ENCODE measurements around the gene SMAD6.

SMAD6 gene

GRCh38 chr15:66778314-66778665 is 76.3 kb downstream of the SMAD6 start:
- Histone ChIP-seq H2AFZ (ENCODE audit: low read length) (no peak overlapping the region), H3F3A (ENCODE audit: low read depth) (no peaks in the 10 kb centered on the region), H3K9me2 (replicated peaks; ENCODE audit: low read depth, low read length) (no peaks in the 10 kb centered on the region), H3K4me1 (ENCODE audit: insufficient read depth, low read length, poor library complexity, severe bottlenecking) (peaks cover 6% of the 10 kb centered on the region), H3K27me3 (ENCODE audit: insufficient read depth, low read length, poor library complexity, severe bottlenecking) (no peaks in the 10 kb centered on the region), H3K79me2 (ENCODE audit: insufficient read depth, low read length) (no peaks in the 10 kb centered on the region), H4K20me1 (ENCODE audit: insufficient read depth, low read length, poor library complexity, severe bottlenecking) (no peaks in the 10 kb centered on the region), H3K4me2 (ENCODE audit: low read depth, low read length, poor library complexity, severe bottlenecking) (no peak overlapping the region), H3K9ac (ENCODE audit: low read depth, low read length, poor library complexity, severe bottlenecking) (no peak overlapping the region), H3K9me3 (ENCODE audit: insufficient read depth, low read depth, low read length) (no peaks in the 10 kb centered on the region), H3K4me3 (ENCODE audit: low read length, poor library complexity, severe bottlenecking) (no peak overlapping the region), H3K36me3 (ENCODE audit: insufficient read depth, low read length) (no peaks in the 10 kb centered on the region)
- TF ChIP-seq CTCF (conservative IDR thresholded peaks at IDR 0.05; ENCODE audit: low read length): no peak
- no peak for TF ChIP-seq EZH2phosphoT487 (IDR thresholded peaks at IDR 0.05; ENCODE audit: borderline replicate concordance)

GRCh38 chr15:66778716-66779115 is 76.7 kb downstream of the SMAD6 start:
- Histone ChIP-seq H3K36me3 (ENCODE audit: insufficient read depth, low read length) (no peaks in the 10 kb centered on the region), H3K4me3 (ENCODE audit: low read length, poor library complexity, severe bottlenecking) (no peak overlapping the region), H2AFZ (ENCODE audit: low read length) (no peak overlapping the region), H4K20me1 (ENCODE audit: insufficient read depth, low read length, poor library complexity, severe bottlenecking) (no peaks in the 10 kb centered on the region), H3F3A (ENCODE audit: low read depth) (no peaks in the 10 kb centered on the region), H3K9me2 (replicated peaks; ENCODE audit: low read depth, low read length) (no peaks in the 10 kb centered on the region), H3K27me3 (ENCODE audit: insufficient read depth, low read length, poor library complexity, severe bottlenecking) (no peaks in the 10 kb centered on the region), H3K79me2 (ENCODE audit: insufficient read depth, low read length) (no peaks in the 10 kb centered on the region), H3K9me3 (ENCODE audit: insufficient read depth, low read depth, low read length) (no peaks in the 10 kb centered on the region), H3K4me2 (ENCODE audit: low read depth, low read length, poor library complexity, severe bottlenecking) (no peak overlapping the region), H3K4me1 (ENCODE audit: insufficient read depth, low read length, poor library complexity, severe bottlenecking) (peaks cover 6% of the 10 kb centered on the region), H3K9ac (ENCODE audit: low read depth, low read length, poor library complexity, severe bottlenecking) (no peak overlapping the region)
- TF ChIP-seq EZH2phosphoT487 (IDR thresholded peaks at IDR 0.05; ENCODE audit: borderline replicate concordance) (no peak), CTCF (conservative IDR thresholded peaks at IDR 0.05; ENCODE audit: low read length) (no peak)

- Histone ChIP-seq H3K4me2 (ENCODE audit: low read depth, low read length, poor library complexity, severe bottlenecking) (no peak overlapping the region), H3K4me3 (ENCODE audit: low read length, poor library complexity, severe bottlenecking) (no peak overlapping the region), H3K9me2 (replicated peaks; ENCODE audit: low read depth, low read length) (no peaks in the 10 kb centered on the region), H3K79me2 (ENCODE audit: insufficient read depth, low read length) (no peaks in the 10 kb centered on the region), H4K20me1 (ENCODE audit: insufficient read depth, low read length, poor library complexity, severe bottlenecking) (no peaks in the 10 kb centered on the region), H3K27me3 (ENCODE audit: insufficient read depth, low read length, poor library complexity, severe bottlenecking) (no peaks in the 10 kb centered on the region), H3K36me3 (ENCODE audit: insufficient read depth, low read length) (no peaks in the 10 kb centered on the region), H3K9me3 (ENCODE audit: insufficient read depth, low read depth, low read length) (no peaks in the 10 kb centered on the region), H3K9ac (ENCODE audit: low read depth, low read length, poor library complexity, severe bottlenecking) (no peak overlapping the region), H2AFZ (ENCODE audit: low read length) (no peak overlapping the region), H3F3A (ENCODE audit: low read depth) (no peaks in the 10 kb centered on the region), H3K4me1 (ENCODE audit: insufficient read depth, low read length, poor library complexity, severe bottlenecking) (peaks cover 6% of the 10 kb centered on the region)
- TF ChIP-seq EZH2phosphoT487 (IDR thresholded peaks at IDR 0.05; ENCODE audit: borderline replicate concordance) (no peak), CTCF (conservative IDR thresholded peaks at IDR 0.05; ENCODE audit: low read length) (no peak)
Observed at GRCh38 chr15:66779331-66780009, 77.4 kb downstream of the SMAD6 start.
